Kidney epithelial cell (primary cell): ENCODE data around the gene CAMK4. TPM values are rescaled to one million over a fixed set of nuclear protein-coding genes. Genes with fewer than 3 reads are reported as not detected.

ENCODE experiments used
- DNase-seq: peaks from one replicate; pipeline ENCODE4 v3.0.0-alpha.2; 2010; ENCODE audit warnings: low read depth
- H3K27me3 ChIP-seq: 2 replicates; pipeline ENCODE4 v1.6.0; 2011; ENCODE audit warnings: low read length; ENCODE audit not compliant: control insufficient read depth, insufficient read depth
- H3K36me3 ChIP-seq: 2 replicates; pipeline ENCODE4 v1.5.1; 2011; ENCODE audit warnings: low read length; ENCODE audit not compliant: control insufficient read depth, insufficient read depth
- H3K4me3 ChIP-seq: 2 replicates; pipeline ENCODE4 v1.5.1; 2011; ENCODE audit warnings: low read depth, mild to moderate bottlenecking, control low read depth, low read length
- CTCF ChIP-seq: IDR thresholded peaks from 2 replicates; pipeline ENCODE4 v1.5.1; 2011; ENCODE audit warnings: mild to moderate bottlenecking, moderate library complexity, low read length, control low read depth, inconsistent platforms; ENCODE audit not compliant: insufficient read depth, poor library complexity, severe bottlenecking
- total RNA-seq: library from RNA; depleted of rRNA; stranded (reverse); fragments of >200 nt; gene quantifications from 2 replicates; pipeline ENCODE4 v1.2.3, GENCODE V29; 2015

Gene CAMK4
- total RNA-seq, 1 donor from 2014 or later: 0.75 TPM

- no peak for TF ChIP-seq CTCF
- DNase-seq: no peak
Observed at GRCh38 chr5:111379391-111379816, 155.2 kb downstream of the CAMK4 start.

GRCh38 chr5:111383288-111383970 lies 159.2 kb downstream of the CAMK4 start:
- TF ChIP-seq CTCF: no peak
- no peak overlapping the region for H3K4me3 ChIP-seq
- no peaks in the 10 kb centered on the region for H3K27me3 ChIP-seq
- H3K36me3 ChIP-seq: no peaks in the 10 kb centered on the region
- DNase-seq: no peak

More at GRCh38 chr5:111379391-111379816, 155.2 kb downstream of the CAMK4 start:
- H3K36me3 ChIP-seq: no peaks in the 10 kb centered on the region
- no peak overlapping the region for H3K4me3 ChIP-seq
- no peaks in the 10 kb centered on the region for H3K27me3 ChIP-seq

GRCh38 chr5:111384220-111384619 lies 160.0 kb downstream of the CAMK4 start:
- no peaks in the 10 kb centered on the region for H3K27me3 ChIP-seq
- H3K36me3 ChIP-seq: no peaks in the 10 kb centered on the region
- no peak for DNase-seq
- TF ChIP-seq CTCF: no peak
- H3K4me3 ChIP-seq: no peak overlapping the region

GRCh38 chr5:111385051-111385450 lies 160.9 kb downstream of the CAMK4 start:
- TF ChIP-seq CTCF: no peak
- Histone ChIP-seq H3K36me3 (no peaks in the 10 kb centered on the region), H3K4me3 (no peak overlapping the region), H3K27me3 (no peaks in the 10 kb centered on the region)
- DNase-seq: no peak

- Histone ChIP-seq H3K27me3 (no peaks in the 10 kb centered on the region), H3K36me3 (no peaks in the 10 kb centered on the region), H3K4me3 (no peak overlapping the region)
- DNase-seq: no peak
- no peak for TF ChIP-seq CTCF
Observed at GRCh38 chr5:111385970-111386831, 162.0 kb downstream of the CAMK4 start.
